ENCODE measurements around the gene CA10. TPM values are rescaled to one million over a fixed set of nuclear protein-coding genes. Genes with fewer than 3 reads are reported as not detected.

The CA10 gene
- total and polyA plus RNA-seq, 2 of the 4 experiments (the other 2 are of a cell fraction) = not detected

DNA sequence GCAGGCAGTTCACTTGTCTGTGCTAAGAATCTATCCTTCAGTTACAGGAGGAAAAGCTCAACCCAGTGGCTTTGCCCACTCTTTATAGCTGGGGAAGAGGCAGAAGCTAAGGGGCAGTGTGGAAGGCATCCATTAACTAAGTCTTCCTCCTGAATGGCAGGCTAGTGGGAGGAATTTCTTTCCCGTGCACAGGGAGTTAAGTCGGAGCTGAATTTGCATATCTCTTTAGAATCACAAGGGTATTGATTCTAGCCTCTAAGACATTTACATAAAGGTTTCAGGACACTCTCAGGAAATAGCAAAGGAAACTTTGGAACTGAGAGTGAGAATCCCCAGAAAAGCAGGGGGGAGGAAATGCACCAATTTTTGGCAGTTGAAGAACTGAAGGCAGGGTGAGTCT is 245.6 kb downstream of the CA10 start:
- H3K4me2 ChIP-seq (ENCODE audit: low read depth, low read length) = no peak overlapping the region
- H3K36me3 ChIP-seq (ENCODE audit: control insufficient read depth, insufficient read depth, low read length) = no peaks in the 10 kb centered on the region
- H4K20me1 ChIP-seq (ENCODE audit: insufficient read depth, low read length) = no peaks in the 10 kb centered on the region
- ChIA-PET CTCF (no interaction called here), POLR2A (ENCODE audit: unreplicated experiment) (no interaction called here)
- H3K9ac ChIP-seq (ENCODE audit: low read depth, low read length) = no peak overlapping the region
- no peak overlapping the region for H3K4me3 ChIP-seq (ENCODE audit: insufficient read depth, low read depth, low read length)
- H2BK5ac ChIP-seq (ENCODE audit: low read depth, low read length, poor library complexity, severe bottlenecking) = no peak overlapping the region
- no peaks in the 10 kb centered on the region for H3K4me1 ChIP-seq (ENCODE audit: control insufficient read depth, insufficient read depth, low read length)
- no peak overlapping the region for H2AK5ac ChIP-seq (ENCODE audit: low read depth, low read length)
- TF ChIP-seq CEBPB (IDR thresholded peaks at IDR 0.05; ENCODE audit: low read depth, low read length) = no peak
- no peak for TF ChIP-seq SMC3 (IDR thresholded peaks at IDR 0.05; ENCODE audit: low read depth, low read length)
- TF ChIP-seq, protein P1, sequence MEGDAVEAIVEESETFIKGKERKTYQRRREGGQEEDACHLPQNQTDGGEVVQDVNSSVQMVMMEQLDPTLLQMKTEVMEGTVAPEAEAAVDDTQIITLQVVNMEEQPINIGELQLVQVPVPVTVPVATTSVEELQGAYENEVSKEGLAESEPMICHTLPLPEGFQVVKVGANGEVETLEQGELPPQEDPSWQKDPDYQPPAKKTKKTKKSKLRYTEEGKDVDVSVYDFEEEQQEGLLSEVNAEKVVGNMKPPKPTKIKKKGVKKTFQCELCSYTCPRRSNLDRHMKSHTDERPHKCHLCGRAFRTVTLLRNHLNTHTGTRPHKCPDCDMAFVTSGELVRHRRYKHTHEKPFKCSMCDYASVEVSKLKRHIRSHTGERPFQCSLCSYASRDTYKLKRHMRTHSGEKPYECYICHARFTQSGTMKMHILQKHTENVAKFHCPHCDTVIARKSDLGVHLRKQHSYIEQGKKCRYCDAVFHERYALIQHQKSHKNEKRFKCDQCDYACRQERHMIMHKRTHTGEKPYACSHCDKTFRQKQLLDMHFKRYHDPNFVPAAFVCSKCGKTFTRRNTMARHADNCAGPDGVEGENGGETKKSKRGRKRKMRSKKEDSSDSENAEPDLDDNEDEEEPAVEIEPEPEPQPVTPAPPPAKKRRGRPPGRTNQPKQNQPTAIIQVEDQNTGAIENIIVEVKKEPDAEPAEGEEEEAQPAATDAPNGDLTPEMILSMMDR (conservative IDR thresholded peaks at IDR 0.05; ENCODE audit: low read depth, low read length) = no peak
- TF ChIP-seq, protein P2, sequence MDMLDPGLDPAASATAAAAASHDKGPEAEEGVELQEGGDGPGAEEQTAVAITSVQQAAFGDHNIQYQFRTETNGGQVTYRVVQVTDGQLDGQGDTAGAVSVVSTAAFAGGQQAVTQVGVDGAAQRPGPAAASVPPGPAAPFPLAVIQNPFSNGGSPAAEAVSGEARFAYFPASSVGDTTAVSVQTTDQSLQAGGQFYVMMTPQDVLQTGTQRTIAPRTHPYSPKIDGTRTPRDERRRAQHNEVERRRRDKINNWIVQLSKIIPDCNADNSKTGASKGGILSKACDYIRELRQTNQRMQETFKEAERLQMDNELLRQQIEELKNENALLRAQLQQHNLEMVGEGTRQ (IDR thresholded peaks at IDR 0.05; ENCODE audit: low read depth, low read length) = no peak
- TF ChIP-seq RAD21 (IDR thresholded peaks at IDR 0.05; ENCODE audit: low read length) = no peak
- no peak for TF ChIP-seq MXI1 (IDR thresholded peaks at IDR 0.05; ENCODE audit: borderline replicate concordance, low read depth, low read length)
- TF ChIP-seq, protein P3, sequence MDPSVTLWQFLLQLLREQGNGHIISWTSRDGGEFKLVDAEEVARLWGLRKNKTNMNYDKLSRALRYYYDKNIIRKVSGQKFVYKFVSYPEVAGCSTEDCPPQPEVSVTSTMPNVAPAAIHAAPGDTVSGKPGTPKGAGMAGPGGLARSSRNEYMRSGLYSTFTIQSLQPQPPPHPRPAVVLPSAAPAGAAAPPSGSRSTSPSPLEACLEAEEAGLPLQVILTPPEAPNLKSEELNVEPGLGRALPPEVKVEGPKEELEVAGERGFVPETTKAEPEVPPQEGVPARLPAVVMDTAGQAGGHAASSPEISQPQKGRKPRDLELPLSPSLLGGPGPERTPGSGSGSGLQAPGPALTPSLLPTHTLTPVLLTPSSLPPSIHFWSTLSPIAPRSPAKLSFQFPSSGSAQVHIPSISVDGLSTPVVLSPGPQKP (IDR thresholded peaks at IDR 0.05; ENCODE audit: borderline replicate concordance, low read depth, low read length) = no peak
- TF ChIP-seq POLR2A (IDR thresholded peaks at IDR 0.05; ENCODE audit: low read depth, low read length) = no peak
- no peak for TF ChIP-seq MAFK (IDR thresholded peaks at IDR 0.05; ENCODE audit: low read depth, low read length)
- no peak for TF ChIP-seq RCOR1 (IDR thresholded peaks at IDR 0.05; ENCODE audit: insufficient replicate concordance, low read length)
- TF ChIP-seq BHLHE40 (IDR thresholded peaks at IDR 0.05; ENCODE audit: low read depth, low read length) = no peak
- no peak for TF ChIP-seq MAZ (IDR thresholded peaks at IDR 0.05; ENCODE audit: borderline replicate concordance, low read depth, low read length)
- BruUV-seq (replicated peaks) = no TSS peak
- no peaks in the 10 kb centered on the region for H3K79me1 ChIP-seq (ENCODE audit: low read depth in 1 of 2, low read length in 2 of 2)
- H2BK20ac ChIP-seq (ENCODE audit: low read depth, low read length) = no peak overlapping the region
- H4K91ac ChIP-seq (ENCODE audit: insufficient read depth, low read depth, low read length) = no peak overlapping the region
- H2AK9ac ChIP-seq (replicated peaks; ENCODE audit: low read depth, low read length, poor library complexity) = no peak overlapping the region
- no peak overlapping the region for H2AFZ ChIP-seq (replicated peaks; ENCODE audit: low read length, poor library complexity)
- no peak overlapping the region for H2BK15ac ChIP-seq (ENCODE audit: low read depth, low read length)
- in situ Hi-C loops (cut with MboI; ENCODE audit: low sequenced_read_pairs) = no loop called here
- H3K4ac ChIP-seq (ENCODE audit: low read depth, low read length) = no peak overlapping the region
- no CpG with 5 or more reads among the region's 2 CpGs for WGBS, 2 experiments (ENCODE audit: extremely low coverage in 2 of 2, insufficient read length in 1 of 2)
- no peak overlapping the region for H3K23ac ChIP-seq (ENCODE audit: low read depth, low read length)
- no peak overlapping the region for H2BK120ac ChIP-seq (ENCODE audit: low read depth, low read length)
- no peak overlapping the region for H3K18ac ChIP-seq (ENCODE audit: low read depth, low read length)
- no peak overlapping the region for H4K8ac ChIP-seq (ENCODE audit: low read depth in 2 of 2, low read length in 2 of 2)
- H3K9me1 ChIP-seq (ENCODE audit: insufficient read depth, low read length) = no peaks in the 10 kb centered on the region
- peaks cover 18% of the 10 kb centered on the region for H3K9me3 ChIP-seq (ENCODE audit: control insufficient read depth, insufficient read depth, low read length)
- DNase-seq (no peak), ATAC-seq (ENCODE audit: low read depth) (no peak)
- H3K56ac ChIP-seq (ENCODE audit: extremely low read depth, insufficient read depth, low read length) = no peak overlapping the region
- intact Hi-C loops (cut with micrococcal nuclease) = no loop called here
- dilution Hi-C loops (cut with HindIII; ENCODE audit: low sequenced_read_pairs, unreplicated experiment) = no loop called here
- H3K14ac ChIP-seq (replicated peaks; ENCODE audit: low read depth, low read length) = no peak overlapping the region
- no peaks in the 10 kb centered on the region for H3K27me3 ChIP-seq (ENCODE audit: control insufficient read depth, insufficient read depth, low read length)
- H4K5ac ChIP-seq (ENCODE audit: low read depth, low read length) = no peak overlapping the region
- no peak overlapping the region for H3K27ac ChIP-seq (ENCODE audit: insufficient read depth, low read length)
